HG02610 (cell line): ENCODE measurements around the gene STPG1.
A peak's percentile ranks its signal among the peaks of the same experiment; 100 is the strongest.

ENCODE experiments used
- ATAC-seq: cut with Tn5 transposase; IDR thresholded peaks from one replicate; pipeline ENCODE4 v1.9.1; 2021; ENCODE audit warnings: mild to moderate bottlenecking, moderate library complexity; ENCODE audit not compliant: unreplicated experiment

The STPG1 gene

DNA sequence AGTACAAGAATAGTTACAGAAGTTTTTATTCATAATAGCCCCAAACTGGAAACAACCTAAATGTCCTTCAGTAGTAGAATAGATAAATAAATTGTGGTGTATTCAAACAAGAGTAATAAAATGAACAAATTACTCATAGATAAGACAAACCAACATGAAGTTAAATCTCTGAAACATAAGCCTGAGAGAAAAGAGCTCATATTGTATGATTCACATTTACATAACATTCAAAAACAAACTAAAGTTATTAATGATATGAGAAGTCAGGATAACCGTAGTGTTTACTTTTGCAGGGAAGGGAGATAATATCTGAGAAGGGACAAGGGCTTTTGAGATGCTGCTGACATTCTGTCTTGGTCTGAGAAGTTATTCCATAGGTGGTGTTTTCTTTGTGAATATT is 13.5 kb downstream of the STPG1 start:
- no peak for ATAC-seq

DNA sequence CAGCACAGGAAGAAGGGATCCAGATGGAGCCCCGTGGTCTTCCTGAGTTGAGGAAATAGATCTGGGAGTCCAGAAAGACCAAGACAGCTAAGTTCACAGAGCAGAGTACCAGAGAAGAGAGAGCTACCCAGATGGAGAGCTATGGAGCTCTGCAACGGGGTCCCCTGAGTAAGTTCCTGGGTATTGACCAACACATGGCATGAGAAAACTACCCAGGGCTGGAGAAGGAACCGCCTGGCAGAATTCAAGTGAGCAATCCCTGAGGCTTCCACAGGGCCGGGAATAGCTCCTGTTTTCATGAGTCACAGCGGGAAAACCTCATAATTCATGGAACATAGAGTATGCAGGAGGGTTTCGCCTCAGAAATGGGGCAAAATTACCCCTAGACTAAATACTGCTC is 19.7 kb downstream of the STPG1 start:
- no peak for ATAC-seq

DNA sequence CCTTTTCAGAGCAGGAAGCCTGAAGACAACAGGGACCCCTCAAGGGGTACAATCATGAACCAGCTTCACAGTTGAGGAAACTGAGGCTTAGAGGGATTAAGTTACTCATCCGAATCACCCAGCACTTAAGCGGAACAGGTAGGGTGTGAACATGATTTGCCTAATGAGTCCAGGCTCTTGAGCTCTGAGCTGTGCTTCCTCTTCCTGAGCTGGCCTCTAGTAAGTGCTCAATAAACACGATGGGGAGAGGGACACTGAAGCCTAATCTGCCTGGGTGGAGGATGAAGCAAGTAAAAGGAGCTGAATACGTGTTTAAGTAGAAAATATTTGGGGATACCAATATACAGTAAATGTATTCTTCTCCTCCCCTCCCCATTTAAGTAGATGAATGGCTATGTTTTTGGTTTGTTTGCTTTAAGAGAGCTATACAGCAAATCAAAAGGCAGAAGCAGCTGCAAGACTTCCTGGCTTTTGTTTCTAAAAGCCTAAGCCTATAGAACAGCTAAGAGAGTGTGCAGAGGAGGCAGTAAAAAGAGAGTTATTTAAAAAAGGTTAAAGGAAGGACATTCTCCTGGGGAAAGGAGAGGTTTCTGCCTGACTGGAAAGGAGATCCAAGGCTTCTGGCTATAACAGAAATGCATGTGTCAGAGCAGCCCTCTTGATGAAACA is 20.5 kb downstream of the STPG1 start:
- ATAC-seq: no peak

DNA sequence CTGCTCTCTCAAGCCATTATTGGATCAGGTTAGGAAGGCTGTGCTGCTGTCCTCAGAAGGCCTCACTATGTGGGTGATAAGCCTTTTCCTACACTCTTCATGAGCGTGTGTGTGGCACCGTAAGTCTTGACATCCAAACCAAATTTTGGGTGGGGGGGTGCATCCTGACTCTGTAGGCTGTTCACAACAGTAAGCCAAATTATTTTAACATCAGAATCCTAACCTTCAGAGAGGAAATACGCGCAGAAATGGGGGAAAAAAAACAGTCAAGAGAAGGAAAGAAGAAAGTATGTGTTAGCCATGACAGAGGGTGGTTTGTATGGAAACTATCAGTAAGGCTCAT is 21.0 kb downstream of the STPG1 start:
- no peak for ATAC-seq

DNA sequence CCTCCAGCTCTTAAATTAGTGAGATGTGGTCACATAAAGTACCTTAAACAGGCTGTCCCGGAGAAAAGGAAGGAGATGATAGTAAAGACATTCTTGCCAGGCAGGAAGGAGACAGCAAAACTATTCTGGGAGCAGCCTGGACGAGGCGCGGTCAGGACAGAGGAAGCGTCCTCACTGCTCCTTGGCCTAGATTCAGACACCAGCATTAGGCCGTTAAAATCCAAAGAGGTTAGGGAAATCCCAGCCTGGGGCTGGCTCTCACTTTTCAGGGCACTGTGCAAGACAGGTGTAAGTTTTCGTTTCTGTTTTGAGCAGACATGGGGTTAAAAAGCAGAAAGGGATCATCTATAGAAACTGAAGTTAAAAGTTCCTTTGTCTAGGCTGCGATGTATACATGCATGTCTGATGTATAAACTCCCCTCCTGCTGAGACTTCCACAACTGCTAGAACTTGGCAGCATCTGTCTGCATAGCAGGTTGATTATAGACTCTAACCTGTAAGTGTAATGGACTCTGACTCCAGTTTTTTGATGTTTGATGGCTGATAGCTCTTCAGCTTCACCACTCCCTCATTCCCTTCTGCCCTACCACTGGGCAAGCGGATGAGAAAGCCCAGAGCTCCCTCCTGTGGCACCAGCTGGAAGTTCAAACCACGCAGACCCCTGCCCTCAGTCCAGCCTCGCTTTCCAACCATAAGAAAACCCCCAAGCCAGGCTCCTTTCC is 21.5 kb downstream of the STPG1 start:
- peak; percentile 76 for ATAC-seq

DNA sequence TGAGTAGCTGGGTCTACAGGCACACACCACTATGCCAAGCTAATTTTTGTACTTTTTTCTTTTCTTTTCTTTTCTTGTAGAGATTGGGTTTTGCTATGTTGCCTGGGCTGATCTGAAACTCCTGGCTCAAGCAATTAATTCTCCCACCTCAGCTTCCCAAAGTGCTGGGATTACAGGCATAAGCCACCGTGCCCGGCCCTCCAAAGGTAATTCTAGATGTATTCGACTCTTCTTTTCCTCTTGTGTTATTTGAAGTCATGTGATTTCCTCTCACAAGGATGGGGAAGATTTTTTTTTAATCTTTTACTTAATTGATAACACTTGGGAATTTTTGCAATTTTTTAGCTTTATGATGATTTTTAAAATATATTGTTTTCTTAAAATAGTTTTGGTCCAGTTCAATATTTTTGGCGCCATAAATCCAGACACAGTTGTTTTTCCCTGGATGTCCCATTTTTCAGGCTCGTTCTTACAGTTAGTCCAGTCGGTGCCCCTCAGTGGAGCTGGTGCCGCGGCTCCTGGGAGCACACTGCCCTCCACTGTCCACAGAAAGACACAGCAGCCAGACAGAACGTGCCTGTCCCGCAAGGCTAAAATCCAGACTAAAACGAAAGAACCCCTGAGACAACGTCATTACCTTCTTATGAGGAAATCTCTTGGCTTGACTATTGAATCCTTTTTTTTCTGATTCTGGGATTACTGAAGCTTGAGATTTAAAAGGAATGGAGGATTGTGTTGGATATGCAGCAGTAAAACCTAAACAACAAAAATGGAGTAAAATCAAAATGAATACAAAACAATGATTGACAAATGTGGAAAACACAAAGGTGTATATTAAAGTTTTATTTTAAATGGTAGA is 22.4 kb downstream of the STPG1 start:
- ATAC-seq: no peak

DNA sequence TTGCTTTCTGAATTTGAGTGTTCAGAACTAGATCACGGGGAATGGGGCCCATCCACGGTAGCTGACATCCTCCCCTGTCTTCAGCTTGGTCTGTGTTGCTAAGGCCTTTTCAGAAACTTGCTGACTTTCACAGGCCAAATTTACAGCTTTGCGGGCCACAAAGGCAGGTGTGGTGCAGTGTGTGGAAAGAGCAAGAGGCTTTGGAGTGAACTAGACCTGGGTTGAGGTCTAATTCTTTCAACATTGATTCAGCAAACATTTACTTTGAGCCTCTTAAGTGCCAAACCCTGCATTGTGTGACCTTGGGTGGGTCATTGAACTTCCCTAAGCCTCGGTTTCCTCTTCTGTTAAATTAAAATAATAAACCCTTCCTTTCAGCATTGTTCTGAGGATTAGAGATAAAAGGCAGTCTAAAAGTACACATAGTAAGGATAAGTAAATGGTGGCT is 24.3 kb downstream of the STPG1 start:
- ATAC-seq: no peak

DNA sequence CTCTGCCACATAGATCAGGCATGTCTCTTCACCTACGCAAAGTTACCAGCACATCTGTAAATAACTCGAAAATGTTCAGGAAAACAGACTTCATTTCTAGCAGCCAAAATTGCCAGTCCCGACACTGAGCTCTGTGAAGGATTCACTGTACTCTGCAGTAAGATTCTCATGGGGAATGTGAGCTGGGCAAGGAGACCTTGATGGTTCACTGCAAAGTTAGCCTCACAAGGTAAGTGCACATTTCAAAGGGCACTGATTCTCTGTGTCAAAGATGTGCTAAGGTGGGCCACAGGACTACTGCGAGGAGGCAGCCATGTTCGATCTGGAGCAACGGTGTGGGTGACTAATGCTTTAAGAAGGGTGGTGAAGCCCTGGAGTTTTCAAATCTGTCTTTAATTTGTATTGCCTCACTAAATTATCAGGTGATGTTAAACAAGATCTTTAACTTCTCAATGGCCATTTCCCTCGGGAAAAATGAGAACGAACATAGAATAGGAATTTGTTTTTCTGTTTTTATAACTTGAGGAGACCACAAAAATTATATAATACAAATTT is 25.2 kb downstream of the STPG1 start:
- ATAC-seq: no peak

DNA sequence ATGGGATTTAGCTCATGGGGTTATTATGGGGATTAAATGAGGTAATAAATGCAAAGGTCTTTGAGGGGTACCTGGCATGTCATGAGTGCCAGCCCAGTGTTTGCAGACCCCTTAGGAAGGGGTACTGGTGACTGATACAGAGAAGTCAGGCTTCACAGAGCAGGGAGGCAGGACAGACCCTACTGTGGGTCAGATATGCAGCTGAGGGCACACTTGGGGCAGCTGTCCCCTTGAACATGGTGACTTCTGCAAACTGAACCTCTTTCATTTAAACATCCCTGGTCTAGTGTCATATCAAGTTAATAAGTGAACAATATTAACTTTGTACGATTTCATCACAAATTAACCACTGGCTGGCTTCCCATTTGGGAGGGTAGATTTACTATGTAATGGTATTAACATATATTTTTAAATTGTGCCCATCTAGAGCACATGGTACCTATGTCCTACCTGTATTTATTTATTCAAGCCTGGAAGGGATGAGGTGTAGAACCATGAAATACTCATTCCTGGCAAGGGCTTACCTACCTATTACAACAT is 25.9 kb downstream of the STPG1 start:
- ATAC-seq: no peak

DNA sequence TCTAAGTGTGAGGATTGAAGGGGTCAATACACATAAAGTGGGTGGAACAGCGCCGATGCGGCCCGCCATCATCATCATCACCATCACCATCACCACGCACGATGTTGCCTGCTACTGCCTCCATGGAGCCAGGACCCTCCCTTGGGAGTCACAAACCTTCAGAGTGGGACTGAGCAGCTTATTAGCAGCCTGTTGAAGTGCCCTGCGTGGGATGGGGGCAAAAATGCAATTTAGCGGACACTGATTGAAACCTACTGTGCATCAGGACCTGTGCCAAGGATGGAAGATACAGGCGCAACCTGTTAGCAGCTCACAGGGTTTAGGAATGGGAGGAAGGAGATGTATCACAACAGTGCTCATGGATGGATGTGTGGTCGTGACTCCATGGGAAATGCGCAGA is 26.7 kb downstream of the STPG1 start:
- ATAC-seq: no peak

DNA sequence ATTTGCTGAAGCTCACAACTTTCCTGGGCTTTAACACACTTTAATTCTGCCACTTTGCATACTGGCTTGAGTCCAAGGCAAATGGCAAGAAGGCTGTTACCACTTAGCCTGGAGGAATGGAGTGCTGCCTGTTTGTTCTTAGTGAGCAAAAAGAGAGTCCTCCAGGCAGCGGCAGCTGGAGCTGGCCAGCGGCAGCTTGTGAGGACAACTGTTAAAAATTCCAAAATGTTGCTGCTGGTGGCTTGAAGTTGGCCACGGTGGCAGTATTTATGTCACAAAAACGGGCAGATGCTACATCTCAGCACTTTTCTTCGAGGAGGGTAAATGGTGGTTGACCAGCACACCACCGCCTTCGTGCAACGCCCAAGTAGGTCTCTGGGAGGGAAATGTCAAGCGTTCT is 27.3 kb downstream of the STPG1 start:
- no peak for ATAC-seq

DNA sequence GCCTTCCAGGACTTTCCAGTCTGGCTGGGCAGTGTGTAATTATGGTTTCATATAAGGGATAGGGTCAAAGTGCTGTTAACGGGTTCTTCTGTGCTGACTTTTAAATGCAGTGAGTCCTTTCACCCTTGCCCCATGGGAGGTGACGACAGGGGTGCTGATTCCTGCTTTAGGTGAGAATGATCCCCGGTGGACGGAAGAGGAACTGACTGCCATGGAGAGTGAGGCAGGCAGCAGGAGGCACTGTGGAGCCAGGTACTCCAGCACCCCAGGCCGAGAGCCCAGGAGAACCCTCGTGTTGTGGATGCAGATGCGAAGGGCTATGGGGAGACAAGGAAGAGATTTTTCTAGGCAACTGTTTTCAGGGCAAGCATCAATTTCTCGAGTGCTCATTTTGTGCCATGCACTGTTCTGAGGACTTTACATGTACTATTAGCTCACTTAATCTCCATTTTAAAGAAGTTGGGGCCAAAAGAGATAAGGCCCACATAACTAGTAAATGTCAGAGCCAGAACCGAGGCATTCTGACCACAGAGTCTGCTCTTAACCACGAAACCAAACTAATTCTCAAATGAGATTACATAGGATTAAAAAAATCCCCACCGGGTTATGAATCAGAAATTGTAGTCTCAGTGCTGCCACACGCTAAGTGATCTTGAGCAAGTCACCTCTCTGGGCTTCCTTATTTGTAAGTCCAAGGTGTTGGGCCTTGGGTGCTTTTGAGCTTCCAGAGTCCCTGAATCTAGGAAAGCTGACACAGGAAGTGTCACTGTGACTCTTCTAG is 28.2 kb downstream of the STPG1 start:
- ATAC-seq: no peak

DNA sequence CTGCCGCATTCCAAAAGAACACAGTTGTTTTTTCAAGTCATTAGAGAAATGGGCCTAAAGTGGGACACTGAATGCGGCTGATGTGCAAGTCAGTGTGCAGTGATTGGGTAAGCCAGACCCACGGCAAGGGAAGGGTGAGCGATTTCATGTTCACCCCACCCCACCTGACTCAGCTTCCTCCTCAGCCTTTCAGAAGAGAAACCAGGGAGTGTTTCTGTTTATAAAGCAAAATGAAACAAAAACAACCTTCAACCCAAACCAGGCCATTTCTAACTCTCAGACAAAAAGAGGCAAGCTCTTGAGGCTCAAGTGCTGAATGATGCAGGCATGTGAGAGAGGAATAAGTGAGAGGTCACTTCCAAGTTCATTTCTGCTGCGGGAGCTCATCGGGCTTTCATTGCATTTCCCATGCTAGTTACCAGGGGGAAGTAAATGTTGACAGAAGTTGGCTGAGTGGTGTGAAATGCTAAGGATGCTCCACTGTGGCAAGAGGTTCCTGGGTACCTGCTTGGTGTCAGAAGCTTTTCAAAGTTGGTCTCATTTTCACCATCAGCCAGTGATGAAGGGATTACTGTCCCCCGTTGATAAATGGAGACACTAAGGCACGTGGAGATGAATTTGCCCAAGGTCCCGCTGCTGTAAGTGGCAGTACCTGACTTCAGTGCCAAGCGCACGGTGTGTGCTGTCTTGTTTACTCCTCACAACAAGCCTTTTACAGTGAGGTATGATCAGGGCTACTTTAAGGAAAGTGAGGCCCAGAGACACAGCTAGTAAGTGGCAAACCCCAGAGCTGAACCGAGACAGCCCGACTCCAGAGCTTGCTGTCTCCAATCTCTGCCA is 29.1 kb downstream of the STPG1 start:
- ATAC-seq: peak; percentile 56

DNA sequence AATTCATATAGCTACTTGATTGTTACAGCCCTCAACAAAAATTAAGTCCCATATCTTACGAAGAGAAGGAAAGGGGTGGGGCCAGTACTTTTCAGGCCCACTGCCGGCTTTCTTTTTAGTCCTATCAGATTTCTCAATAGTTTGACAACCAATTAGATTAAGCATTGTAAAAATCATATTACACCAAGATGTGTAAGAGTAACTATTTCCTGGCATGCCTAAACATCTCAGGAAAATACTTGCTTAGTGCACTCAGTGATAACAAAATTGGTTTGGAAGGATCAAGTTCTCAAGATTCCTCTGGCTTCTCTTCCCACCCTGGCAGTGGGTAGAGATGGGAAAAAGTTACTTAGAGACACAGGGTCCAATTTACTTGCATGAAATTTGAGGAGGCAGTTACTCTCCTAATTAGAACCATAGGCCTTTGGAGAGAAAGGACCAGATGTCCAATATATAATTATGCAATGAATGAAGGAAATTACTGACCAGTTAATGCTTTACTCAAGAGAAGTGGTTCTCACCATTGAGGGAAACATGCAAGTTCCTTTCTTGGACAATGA is 30.1 kb downstream of the STPG1 start:
- no peak for ATAC-seq

DNA sequence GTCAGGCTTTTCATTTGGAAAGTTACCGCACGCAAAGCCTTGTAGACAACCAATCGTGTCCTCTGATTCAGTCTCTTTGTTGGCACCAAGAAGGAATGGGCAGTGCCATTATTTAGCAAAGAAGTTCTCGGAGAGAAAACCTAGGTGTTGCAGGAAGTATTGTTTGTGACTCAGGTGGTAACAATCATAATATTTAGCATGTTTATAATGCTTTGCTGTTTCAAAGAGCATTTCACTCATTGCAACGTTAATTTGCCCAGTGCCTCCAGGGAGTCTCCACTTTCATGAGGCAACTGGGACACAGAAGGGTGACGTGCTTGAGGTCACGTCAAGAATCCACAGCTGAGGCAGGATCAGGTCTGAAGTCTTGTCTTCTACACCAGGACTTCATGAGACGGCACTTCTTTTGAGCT is 31.4 kb downstream of the STPG1 start:
- ATAC-seq: no peak

DNA sequence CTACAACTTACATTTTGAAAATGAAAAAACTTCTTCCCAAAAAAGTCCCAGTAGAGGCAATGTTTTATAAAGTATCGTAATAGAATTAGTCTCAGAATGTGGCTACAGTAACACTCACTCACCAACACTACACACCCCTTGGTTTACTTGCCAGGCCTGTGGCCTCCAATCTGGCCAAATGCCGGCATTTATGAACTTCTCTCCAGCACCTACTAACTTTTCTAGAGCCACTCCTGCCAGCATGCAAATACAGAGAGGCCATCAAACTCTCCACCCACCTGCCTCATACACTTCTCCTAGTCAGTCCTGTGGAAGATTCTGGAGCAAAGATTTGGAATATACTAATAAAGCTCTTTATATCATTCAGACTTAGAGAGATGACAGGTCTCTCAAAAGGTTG is 32.3 kb downstream of the STPG1 start:
- ATAC-seq: no peak

DNA sequence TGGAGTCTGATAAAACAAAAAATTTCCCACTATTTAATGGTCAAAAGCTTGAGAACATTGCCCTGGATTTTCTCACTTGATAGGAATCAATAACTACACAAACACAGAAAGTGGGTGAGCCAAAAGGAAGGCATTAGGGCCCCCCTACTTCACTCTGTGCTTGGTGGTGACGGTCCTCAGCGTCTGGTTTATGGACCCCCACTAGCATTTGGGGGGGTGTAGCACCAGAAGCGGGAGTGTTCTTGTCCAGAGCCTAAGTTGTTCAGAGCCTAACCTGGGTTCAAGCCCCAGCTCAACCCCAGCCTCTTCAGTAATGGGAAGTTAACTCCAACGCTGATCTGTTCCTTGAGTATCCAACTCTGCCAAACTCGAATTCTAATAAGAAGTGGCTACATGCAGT is 33.1 kb downstream of the STPG1 start:
- no peak for ATAC-seq

DNA sequence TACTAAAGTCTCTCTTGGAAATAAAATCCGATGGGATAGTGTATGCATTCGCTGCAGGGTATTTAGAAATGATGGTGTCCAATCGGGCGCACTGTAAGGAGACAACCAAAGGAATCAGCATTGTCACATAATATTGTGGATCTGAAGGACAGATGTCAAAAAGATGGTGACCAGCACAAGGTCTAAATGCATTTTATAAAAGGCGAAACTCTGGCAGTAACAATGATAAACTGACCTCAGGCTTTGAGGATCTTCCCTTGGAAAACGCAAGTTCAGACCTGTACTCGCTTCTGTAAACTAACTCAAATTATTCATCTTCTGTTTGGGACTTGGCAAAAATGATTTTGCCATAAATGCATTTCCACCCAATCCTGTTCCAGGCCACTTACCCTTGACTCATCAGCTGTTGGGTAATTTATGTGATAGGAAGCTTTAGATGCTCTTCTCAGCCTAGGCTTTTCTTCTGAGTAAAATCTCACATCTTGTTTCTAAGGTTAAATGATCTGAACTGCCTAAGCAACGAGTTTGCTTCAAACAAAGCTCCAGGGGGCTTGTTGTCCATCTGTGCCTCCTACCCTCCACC is 33.8 kb downstream of the STPG1 start:
- no peak for ATAC-seq
